ENCODE results near the gene TUBB3.

Gene TUBB3

GRCh38 chr16:89890886-89891657, 32.1 kb upstream of the TUBB3 start:
- no peak overlapping the region for H3K4me3 ChIP-seq (ENCODE audit: insufficient read depth, low read depth, low read length)
- no peak overlapping the region for H3K27ac ChIP-seq (ENCODE audit: insufficient read depth, low read depth, low read length, poor library complexity, severe bottlenecking)
- 95 to 96% methylated on average over 16 of the region's 16 CpGs for WGBS, 2 experiments
- no peaks in the 10 kb centered on the region for H3K27me3 ChIP-seq (ENCODE audit: control insufficient read depth, insufficient read depth, low read length, poor library complexity, severe bottlenecking)
- no peaks in the 10 kb centered on the region for H3K4me1 ChIP-seq (ENCODE audit: control insufficient read depth, insufficient read depth, low read length)
- H3K36me3 ChIP-seq (ENCODE audit: control insufficient read depth, insufficient read depth, low read length) = peaks cover 49% of the 10 kb centered on the region
- H3K9me3 ChIP-seq (ENCODE audit: control insufficient read depth, low read length) = no peaks in the 10 kb centered on the region

- Histone ChIP-seq H3K27me3 (ENCODE audit: control insufficient read depth, insufficient read depth, low read length, poor library complexity, severe bottlenecking) (no peaks in the 10 kb centered on the region), H3K27ac (ENCODE audit: insufficient read depth, low read depth, low read length, poor library complexity, severe bottlenecking) (no peak overlapping the region), H3K36me3 (ENCODE audit: control insufficient read depth, insufficient read depth, low read length) (peaks cover 46% of the 10 kb centered on the region), H3K9me3 (ENCODE audit: control insufficient read depth, low read length) (no peaks in the 10 kb centered on the region), H3K4me1 (ENCODE audit: control insufficient read depth, insufficient read depth, low read length) (no peaks in the 10 kb centered on the region), H3K4me3 (ENCODE audit: insufficient read depth, low read depth, low read length) (no peak overlapping the region)
- 92 to 96% methylated on average over 18 of the region's 18 CpGs for WGBS, 2 experiments
Measured at GRCh38 chr16:89892055-89892630, 31.0 kb upstream of the TUBB3 start.

GRCh38 chr16:89892635-89893034, 30.5 kb upstream of the TUBB3 start:
- Histone ChIP-seq H3K27me3 (ENCODE audit: control insufficient read depth, insufficient read depth, low read length, poor library complexity, severe bottlenecking) (no peaks in the 10 kb centered on the region), H3K4me3 (ENCODE audit: insufficient read depth, low read depth, low read length) (no peak overlapping the region), H3K27ac (ENCODE audit: insufficient read depth, low read depth, low read length, poor library complexity, severe bottlenecking) (no peak overlapping the region), H3K4me1 (ENCODE audit: control insufficient read depth, insufficient read depth, low read length) (no peaks in the 10 kb centered on the region), H3K9me3 (ENCODE audit: control insufficient read depth, low read length) (no peaks in the 10 kb centered on the region), H3K36me3 (ENCODE audit: control insufficient read depth, insufficient read depth, low read length) (peaks cover 41% of the 10 kb centered on the region)
- WGBS, 2 experiments = 96 to 98% methylated on average over 8 to 9 of the region's 9 CpGs

GRCh38 chr16:89893642-89894548, 29.2 kb upstream of the TUBB3 start:
- no peak overlapping the region for H3K4me3 ChIP-seq (ENCODE audit: insufficient read depth, low read depth, low read length)
- peaks cover 38% of the 10 kb centered on the region for H3K36me3 ChIP-seq (ENCODE audit: control insufficient read depth, insufficient read depth, low read length)
- no peaks in the 10 kb centered on the region for H3K9me3 ChIP-seq (ENCODE audit: control insufficient read depth, low read length)
- H3K27ac ChIP-seq (ENCODE audit: insufficient read depth, low read depth, low read length, poor library complexity, severe bottlenecking) = no peak overlapping the region
- WGBS, 2 experiments = 96 to 97% methylated on average over 45 of the region's 45 CpGs
- no peaks in the 10 kb centered on the region for H3K27me3 ChIP-seq (ENCODE audit: control insufficient read depth, insufficient read depth, low read length, poor library complexity, severe bottlenecking)
- no peaks in the 10 kb centered on the region for H3K4me1 ChIP-seq (ENCODE audit: control insufficient read depth, insufficient read depth, low read length)

GRCh38 chr16:89895482-89896250, 27.5 kb upstream of the TUBB3 start:
- Histone ChIP-seq H3K36me3 (ENCODE audit: control insufficient read depth, insufficient read depth, low read length) (peaks cover 49% of the 10 kb centered on the region), H3K9me3 (ENCODE audit: control insufficient read depth, low read length) (no peaks in the 10 kb centered on the region), H3K4me3 (ENCODE audit: insufficient read depth, low read depth, low read length) (no peak overlapping the region), H3K27ac (ENCODE audit: insufficient read depth, low read depth, low read length, poor library complexity, severe bottlenecking) (no peak overlapping the region), H3K4me1 (ENCODE audit: control insufficient read depth, insufficient read depth, low read length) (no peaks in the 10 kb centered on the region), H3K27me3 (ENCODE audit: control insufficient read depth, insufficient read depth, low read length, poor library complexity, severe bottlenecking) (no peaks in the 10 kb centered on the region)
- 96% methylated on average over 26 of the region's 26 CpGs for WGBS, 2 experiments

GRCh38 chr16:89897204-89897603, 25.9 kb upstream of the TUBB3 start:
- no peak overlapping the region for H3K4me3 ChIP-seq (ENCODE audit: insufficient read depth, low read depth, low read length)
- no peak overlapping the region for H3K27ac ChIP-seq (ENCODE audit: insufficient read depth, low read depth, low read length, poor library complexity, severe bottlenecking)
- H3K9me3 ChIP-seq (ENCODE audit: control insufficient read depth, low read length) = no peaks in the 10 kb centered on the region
- peaks cover 48% of the 10 kb centered on the region for H3K36me3 ChIP-seq (ENCODE audit: control insufficient read depth, insufficient read depth, low read length)
- WGBS, 2 experiments = 94 to 96% methylated on average over 11 of the region's 11 CpGs
- no peaks in the 10 kb centered on the region for H3K4me1 ChIP-seq (ENCODE audit: control insufficient read depth, insufficient read depth, low read length)
- H3K27me3 ChIP-seq (ENCODE audit: control insufficient read depth, insufficient read depth, low read length, poor library complexity, severe bottlenecking) = no peaks in the 10 kb centered on the region

- Histone ChIP-seq H3K36me3 (ENCODE audit: control insufficient read depth, insufficient read depth, low read length) (peaks cover 43% of the 10 kb centered on the region), H3K27ac (ENCODE audit: insufficient read depth, low read depth, low read length, poor library complexity, severe bottlenecking) (no peak overlapping the region)
- WGBS, 2 experiments = 97% methylated on average over 36 of the region's 36 CpGs
Measured at GRCh38 chr16:89898201-89898967, 24.8 kb upstream of the TUBB3 start.

GRCh38 chr16:89899879-89900481, 23.2 kb upstream of the TUBB3 start:
- H3K4me3 ChIP-seq (ENCODE audit: insufficient read depth, low read depth, low read length) = no peak overlapping the region
- no peak overlapping the region for H3K27ac ChIP-seq (ENCODE audit: insufficient read depth, low read depth, low read length, poor library complexity, severe bottlenecking)
- H3K9me3 ChIP-seq (ENCODE audit: control insufficient read depth, low read length) = no peaks in the 10 kb centered on the region
- H3K27me3 ChIP-seq (ENCODE audit: control insufficient read depth, insufficient read depth, low read length, poor library complexity, severe bottlenecking) = no peaks in the 10 kb centered on the region
- H3K36me3 ChIP-seq (ENCODE audit: control insufficient read depth, insufficient read depth, low read length) = peaks cover 35% of the 10 kb centered on the region
- no peaks in the 10 kb centered on the region for H3K4me1 ChIP-seq (ENCODE audit: control insufficient read depth, insufficient read depth, low read length)
- 97% methylated on average over 20 of the region's 20 CpGs for WGBS, 2 experiments

More at GRCh38 chr16:89898201-89898967, 24.8 kb upstream of the TUBB3 start:
- Histone ChIP-seq H3K4me1 (ENCODE audit: control insufficient read depth, insufficient read depth, low read length) (no peaks in the 10 kb centered on the region), H3K4me3 (ENCODE audit: insufficient read depth, low read depth, low read length) (no peak overlapping the region), H3K9me3 (ENCODE audit: control insufficient read depth, low read length) (no peaks in the 10 kb centered on the region), H3K27me3 (ENCODE audit: control insufficient read depth, insufficient read depth, low read length, poor library complexity, severe bottlenecking) (no peaks in the 10 kb centered on the region)

GRCh38 chr16:89900885-89901284, 22.3 kb upstream of the TUBB3 start:
- Histone ChIP-seq H3K27me3 (ENCODE audit: control insufficient read depth, insufficient read depth, low read length, poor library complexity, severe bottlenecking) (no peaks in the 10 kb centered on the region), H3K4me3 (ENCODE audit: insufficient read depth, low read depth, low read length) (no peak overlapping the region), H3K27ac (ENCODE audit: insufficient read depth, low read depth, low read length, poor library complexity, severe bottlenecking) (no peak overlapping the region), H3K36me3 (ENCODE audit: control insufficient read depth, insufficient read depth, low read length) (peaks cover 39% of the 10 kb centered on the region), H3K4me1 (ENCODE audit: control insufficient read depth, insufficient read depth, low read length) (no peaks in the 10 kb centered on the region), H3K9me3 (ENCODE audit: control insufficient read depth, low read length) (no peaks in the 10 kb centered on the region)
- WGBS, 2 experiments = 96 to 97% methylated on average over 17 of the region's 17 CpGs
